GM18502 (cell line): ENCODE measurements around the gene GDPD3.
"Not testable (repeated sequence)": the region's sequence is repeated elsewhere in the genome, so short reads cannot be mapped to it uniquely, and the experiment has no call there.

Source experiments
- ATAC-seq: cut with Tn5 transposase; IDR thresholded peaks from one replicate; pipeline ENCODE4 v1.9.1; 2021; ENCODE audit warnings: mild to moderate bottlenecking; ENCODE audit not compliant: unreplicated experiment, poor library complexity

Gene GDPD3

DNA sequence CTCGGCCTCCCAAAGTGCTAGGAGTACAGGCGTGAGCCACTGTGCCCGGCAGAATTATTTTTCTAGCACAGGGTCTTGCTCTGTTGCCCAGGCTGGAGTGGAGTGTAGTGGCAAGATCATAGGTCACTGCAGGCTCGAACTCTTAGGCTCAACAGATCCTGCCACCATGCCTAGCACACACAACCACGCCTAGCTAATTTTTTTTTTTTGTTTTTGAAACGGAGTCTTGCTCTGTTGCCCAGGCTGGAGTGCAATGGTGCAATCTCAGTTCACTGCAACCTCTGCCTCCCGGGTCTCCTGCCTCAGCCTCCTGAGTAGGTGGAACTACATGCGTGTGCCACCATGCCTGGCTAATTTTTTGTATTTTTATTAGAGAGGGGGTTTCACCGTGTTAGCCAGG is 12.4 kb upstream of the GDPD3 start:
- ATAC-seq: not testable (repeated sequence)

DNA sequence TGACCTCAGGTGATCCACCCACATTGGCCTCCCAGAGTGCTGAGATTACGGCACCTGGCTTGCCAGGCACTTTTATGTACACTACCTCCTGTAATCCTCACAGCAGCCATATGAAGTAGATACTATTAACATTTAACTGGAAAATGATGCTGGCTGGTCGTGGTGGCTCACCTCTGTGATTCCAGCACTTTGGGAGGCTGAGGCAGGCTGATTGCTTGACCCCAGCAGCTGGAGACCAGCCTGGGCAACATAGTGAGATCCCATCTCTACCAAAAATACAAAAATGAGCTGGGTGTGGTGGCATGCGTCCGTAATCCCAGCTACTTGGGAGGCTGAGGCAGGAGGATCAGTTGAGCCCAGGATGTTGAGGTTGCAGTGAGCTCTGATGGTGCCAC is 11.6 kb upstream of the GDPD3 start:
- no peak for ATAC-seq

DNA sequence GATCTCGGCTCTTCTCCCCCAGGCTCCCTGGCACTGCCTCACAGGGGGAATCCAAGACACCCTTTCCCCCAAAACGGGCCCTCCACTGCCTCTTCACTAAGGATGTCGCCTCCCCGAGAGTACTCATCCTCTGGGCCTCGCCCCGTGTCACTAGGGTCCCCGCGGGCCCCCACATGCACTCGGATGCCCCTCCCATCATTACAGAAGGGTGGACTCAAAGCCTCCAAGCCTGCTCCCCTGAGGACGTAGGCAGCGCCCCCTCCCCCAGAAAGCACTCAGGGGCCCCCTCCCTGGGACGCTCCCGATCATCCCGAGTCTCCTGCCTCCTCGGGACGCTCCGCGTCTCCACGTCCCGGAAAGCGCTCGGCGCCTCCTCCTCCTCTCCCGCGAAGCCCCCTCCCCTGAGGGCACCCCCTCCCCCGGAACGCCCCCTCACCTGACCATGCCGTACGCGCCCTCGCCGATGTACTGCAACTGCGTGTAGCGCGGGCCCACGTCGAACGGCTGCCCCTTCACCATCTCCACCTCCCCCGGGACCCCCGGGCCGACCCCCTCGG is 9.3 kb upstream of the GDPD3 start:
- ATAC-seq: peak; percentile 17

DNA sequence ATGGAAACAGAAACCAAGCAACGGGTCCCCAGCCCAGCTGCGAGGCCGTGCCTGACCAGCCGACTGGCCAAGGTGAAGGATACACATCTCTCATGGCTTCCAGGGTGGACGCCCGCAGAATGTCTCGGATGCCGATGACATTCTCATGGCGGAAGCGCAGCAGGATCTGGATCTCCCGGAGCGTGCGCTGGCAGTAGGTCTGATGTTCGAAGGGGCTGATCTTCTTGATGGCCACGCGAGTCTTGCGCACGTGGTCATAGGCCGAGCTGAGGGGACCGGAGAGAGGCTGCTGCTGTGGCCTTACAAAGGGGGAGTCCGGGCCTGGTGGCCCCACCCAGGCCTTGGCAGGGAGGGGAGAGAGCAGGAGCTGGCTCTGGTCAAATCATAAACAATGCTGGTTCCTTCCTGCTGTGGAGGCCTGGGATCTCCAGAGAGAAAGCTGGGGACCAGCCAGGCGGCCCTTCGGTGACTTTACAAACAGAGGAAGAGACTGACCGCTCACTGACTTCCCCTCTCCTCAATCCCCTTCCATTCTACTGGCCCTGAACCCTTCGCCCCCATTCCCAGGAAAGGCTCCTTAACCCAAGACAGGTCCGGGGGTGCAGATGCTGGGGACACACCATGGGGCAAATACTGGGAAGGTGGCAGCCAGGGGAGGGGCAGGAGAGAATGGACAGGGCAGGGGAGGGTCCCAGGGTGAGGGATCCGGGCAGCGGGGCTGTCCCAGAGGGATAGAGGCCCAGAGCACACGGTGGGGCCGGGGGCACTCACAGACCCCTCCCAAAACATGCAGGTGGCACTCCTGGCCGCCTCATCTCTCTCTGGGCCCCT is 8.6 kb upstream of the GDPD3 start:
- no peak for ATAC-seq

DNA sequence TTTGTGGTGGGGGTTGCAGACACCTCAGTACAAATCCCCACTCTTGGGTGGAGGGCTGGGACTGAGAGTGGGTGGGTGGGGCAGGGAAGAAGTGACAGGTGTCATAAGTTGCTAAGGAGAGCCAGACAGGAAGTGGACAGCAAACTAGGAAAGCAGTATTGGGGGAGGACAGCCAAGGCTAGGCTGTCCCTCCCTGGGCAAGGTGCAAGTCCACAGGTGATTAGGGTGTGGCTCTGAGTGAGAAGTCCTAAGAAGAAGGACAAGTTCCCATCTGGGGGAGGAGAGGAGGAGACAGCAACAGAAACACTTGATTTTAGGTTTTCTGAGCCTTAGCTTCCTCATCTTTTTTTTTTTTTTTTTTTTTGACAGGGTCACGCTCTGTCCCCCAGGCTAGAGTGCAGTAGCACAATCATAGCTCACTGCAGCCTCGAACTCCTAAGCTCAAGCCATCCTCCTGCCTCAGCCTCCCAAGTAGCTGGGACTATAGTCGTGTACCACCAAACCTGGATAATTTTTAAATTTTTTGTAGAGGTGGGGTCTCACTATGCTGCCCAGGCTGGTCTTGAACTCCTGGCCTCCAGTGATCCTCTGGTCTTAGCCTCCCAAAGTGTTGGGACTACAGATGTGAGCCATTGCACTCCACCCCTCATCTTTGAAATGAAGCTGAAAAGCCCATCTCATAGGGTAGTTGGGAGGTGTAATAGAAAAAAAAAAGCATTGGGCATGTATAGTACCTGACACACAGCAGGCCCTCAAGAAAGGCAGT is 7.2 kb upstream of the GDPD3 start:
- no peak for ATAC-seq

DNA sequence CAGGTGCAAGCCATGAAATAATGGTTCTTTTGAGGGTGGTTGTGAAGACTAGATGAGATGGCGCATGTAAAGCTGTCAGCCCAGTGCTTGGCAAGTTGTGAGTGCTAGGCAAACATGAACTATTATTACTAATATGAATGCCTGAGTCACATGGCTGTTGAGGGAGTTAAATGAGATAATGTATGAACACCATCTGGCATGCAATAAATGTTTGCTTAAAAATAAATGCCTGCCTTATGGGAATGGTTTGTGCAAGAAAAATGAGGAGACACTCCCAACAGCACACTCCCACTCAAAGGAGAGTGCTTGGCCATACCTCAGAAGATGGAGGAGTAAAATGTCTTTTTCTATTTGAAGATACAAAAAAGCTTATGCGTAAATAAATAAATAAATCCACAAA is 6.1 kb upstream of the GDPD3 start:
- no peak for ATAC-seq

DNA sequence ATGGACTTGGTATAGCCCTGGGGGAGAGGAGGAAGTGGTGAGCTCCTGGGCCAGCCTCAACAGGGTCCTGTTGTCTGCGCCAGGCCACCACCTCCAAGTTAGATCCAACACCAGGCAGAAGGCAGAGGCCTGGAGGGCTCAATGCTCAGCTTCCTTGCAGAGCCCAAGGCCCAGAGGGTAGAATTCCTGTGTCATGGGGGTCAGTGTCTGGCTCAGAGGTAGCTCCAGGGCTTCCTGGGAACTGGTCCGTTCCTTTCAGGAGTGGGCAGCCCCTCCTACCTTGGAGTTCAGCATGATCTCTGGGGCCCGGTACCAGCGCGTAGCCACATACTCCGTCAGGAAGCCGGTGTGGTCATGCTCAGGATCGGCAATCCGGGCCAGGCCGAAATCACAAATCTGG is 4.4 kb upstream of the GDPD3 start:
- no peak for ATAC-seq

DNA sequence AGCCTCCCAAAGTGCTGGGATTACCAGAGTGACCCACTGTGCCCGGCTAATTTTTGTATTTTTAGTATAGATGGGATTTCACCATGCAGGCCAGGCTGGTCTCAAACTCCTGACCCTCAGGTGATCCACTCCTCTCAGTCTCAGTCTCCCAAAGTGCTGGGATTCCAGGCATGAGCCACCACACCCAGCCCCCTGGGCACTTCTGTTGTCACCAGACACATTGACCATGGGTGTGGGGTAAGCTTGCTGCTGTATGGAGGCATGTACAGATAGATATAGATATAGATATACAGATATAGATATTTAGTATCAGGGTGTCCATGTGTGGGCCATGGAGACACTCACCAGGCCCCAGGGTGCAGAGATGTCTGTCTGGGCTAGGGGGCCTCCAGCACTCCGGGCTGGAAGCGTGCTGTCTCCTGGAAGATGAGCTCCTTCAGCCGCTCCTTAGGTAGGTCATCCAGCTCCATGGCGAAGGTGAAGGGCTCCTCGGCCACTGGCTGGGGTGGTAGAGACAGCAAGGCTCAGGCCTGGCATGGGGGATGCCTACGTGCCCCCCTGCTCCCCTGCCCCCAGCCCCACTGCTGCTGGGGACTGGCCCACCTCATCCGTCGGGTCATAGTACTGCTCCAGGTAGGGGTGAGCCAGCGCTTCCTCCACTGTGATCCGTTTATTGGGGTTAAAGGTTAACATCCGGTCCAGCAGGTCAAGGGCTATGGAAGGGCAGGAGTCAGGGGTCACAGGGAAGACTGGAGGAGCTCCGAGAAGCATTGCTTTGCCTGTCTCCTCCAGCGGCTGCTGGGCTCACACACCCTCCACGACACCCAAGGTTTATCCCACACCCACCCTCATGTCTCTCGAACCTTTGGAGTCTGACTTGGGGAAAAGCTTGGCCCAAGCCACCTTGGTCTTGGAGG is 3.2 kb upstream of the GDPD3 start:
- ATAC-seq: no peak

DNA sequence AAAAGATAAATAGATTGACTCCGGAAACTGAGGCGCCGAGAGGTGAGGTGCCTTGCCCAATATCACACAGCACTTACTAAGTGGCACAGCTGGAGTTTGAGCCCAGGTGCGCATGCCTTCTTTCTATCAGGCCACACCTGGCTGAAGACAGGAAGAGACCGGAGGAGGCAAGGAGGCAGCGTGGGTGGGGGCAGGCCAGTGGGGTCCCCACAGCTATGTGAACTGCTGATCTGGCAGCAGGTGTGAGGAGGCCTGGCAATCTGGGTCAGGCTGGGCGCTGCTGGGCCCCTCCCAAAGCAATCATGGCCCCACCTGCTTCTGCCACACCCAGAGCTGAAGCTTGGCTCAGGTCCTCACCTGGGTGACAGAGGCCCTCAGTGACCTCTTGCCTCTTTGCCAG is 1.9 kb upstream of the GDPD3 start:
- ATAC-seq: no peak

DNA sequence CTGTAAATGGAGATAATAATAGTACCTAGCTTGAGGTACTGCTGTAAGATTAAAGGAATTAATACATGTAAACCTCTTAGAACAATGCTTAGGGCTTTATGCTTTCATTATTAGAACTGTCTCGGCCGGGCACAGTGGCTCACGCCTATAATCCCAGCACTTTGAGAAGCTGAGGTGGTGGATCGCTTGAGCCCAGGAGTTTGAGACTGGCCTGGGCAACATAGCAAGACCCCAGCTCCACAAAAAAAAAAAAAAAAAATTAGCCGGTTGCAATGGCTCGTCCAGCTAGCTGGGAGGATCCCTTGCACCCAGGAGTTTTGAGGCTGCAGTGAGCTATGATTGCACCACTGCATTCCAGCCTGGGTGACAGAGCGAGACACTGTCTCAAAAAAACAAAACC is 1.5 kb upstream of the GDPD3 start:
- ATAC-seq: not testable (repeated sequence)

DNA sequence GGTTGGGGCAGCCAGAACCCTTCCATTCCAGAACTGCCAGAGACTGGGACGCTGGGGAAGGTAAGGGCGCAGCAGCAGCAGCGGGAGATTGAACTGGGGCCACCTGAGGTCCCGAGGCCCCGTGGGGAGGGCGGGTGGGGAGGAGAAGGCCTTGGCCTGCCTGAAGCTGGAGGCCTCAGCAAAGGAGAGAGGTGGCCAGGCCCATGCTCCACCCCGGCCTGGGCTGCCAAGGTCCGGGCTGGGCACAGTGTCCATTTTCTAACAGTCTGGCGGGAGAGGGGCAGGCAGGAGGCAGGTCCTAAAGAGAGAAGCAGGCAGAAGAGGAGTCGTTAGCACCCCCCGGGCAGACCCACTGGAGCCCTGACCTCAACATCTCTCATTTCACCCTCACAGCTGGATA is 1.1 kb upstream of the GDPD3 start:
- ATAC-seq: no peak

DNA sequence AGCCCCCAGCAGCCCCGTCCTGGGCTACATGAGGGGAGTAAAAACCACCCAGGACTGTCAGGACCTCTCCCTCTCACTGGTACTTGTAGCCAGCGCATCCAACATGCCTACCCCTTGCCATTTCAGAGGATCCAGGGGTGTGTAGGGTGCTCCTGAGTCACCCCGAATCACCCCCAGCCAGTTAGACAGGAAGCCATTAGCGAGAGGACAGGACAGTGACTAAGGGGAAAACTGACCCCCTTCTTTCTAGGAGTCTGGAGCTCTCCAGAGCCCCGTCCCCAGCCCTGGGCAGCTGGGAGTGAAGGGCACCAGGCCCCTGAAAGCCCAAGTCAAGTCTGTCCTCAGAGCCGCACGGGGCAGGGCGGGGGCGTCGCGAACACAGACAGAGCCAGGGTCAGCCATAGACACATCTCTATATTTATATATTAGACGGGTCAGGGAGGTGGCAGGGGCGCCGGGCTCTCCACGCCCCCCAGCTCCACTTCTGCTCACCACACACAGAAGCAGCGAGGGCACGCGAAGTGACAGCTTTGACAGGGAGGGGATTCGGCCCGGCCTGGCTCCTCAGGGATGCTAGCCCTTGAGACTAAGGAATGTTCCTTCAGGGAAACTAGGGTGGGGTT is 485 bp upstream of the GDPD3 start:
- ATAC-seq: no peak

DNA sequence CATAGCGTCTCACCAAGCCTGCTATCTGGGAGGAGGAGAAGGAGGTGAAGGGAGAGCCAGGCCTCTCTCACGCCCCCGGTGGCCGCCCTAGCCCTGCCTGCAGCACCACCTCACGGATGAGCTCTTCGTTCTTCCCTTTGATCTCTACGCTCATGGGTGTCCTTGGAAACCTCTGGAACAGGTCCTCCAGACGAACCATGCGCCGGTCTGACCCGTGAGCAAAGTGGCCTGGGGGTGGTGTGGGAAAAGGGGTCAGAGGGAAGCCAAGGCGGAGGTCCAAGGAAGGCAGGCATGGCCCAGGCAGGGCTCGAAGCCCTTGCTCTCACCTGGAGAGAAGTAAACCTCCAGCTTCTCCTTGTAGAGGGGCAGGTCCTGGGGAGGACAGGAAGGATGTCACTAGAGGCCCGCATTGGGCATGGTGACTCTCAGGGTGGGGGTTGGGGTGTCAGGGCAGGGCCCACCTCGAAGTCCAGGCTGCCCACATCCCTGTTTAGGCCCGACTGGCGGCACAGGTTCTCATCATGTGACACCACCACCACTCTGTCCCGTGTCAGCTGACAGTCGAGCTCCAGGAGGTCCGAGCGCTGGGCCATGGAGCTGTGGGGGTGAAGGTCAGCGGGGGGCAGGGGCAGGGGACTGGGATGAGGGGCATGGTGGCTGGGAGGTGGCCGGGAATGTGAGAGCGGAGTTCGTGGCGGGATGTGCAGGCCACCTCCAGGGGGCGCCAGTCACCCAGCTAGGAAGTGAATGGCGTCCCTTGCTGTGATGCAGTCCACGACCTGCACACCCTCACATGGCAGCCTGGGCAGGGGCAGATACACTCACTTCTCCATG is 923 bp downstream of the GDPD3 start:
- ATAC-seq: no peak

DNA sequence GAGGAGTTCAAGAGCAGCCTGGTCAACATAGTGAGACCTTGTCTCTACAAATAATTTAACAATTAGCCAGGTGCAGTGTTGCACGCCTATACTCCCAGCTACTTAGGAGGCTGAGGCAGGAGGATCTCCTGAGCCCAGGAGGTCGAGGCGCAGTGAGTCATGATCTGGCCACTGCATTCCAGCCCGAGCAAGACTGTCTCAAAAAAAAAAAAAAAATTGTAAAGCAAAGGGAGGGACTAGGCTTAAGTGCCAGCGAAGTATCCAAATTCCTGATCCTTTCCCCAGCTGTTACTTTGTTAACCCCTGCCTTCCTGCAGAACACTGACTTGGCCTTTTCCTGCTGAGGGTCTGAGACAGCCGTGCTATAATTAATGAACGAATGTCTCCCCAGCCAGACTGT is 2.7 kb downstream of the GDPD3 start:
- ATAC-seq: no peak

DNA sequence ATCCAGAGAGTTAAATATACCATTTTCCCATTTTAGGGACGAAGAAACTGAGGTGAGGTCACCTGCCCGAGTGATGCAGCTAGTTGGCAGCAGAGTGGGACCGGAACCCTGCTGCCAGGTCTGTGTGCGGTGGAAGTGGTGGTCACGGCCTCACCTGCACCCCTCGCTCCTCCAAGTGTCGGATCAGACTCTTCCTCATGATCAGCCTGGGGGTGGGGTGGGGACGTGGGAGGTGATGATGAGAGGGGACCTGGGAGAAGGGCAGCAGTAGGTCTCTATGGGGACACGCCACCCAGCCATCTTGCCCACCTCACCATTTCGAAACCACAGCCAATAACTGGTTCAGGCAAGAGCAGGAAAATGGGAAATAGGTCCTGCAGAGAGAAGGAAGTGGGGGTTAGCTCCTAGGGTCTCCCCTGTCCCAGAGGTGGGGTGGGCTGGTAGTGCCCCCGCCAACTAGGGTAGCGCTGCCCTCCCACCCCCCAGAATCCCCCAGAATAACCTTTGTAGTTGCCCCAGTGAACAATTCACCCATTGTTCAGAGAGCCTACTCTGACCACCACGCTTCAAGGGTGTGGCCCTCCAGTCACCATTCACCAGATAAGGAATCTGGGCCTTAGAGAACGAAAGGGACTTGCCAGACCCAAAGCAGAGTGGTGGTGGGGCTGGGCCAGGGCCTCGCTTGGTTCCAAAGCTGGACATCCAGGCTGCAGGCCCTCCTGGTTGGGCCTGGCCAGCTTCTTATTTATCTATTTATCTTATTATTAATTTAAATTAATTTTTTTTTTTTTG is 5.1 kb downstream of the GDPD3 start:
- no peak for ATAC-seq

DNA sequence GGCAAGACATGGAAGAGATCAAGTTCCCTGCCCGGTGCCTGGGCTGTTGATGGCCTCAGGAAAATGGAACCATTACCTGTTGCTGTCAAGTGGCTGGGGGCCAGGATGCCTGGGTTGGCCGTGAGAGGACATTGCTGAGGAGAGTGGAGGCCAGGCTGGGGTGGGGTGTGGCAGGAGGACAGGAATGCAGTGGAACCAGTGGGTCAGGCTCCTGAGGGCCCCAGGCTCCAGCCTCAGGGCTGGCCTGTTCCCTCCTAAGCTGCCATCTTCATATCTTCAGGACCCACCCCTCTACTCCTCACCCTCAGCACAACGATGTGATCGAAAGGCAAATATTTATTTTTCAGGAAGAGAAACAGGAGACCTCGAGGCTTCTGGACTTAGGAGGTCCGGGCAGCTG is 8.8 kb downstream of the GDPD3 start:
- no peak for ATAC-seq

DNA sequence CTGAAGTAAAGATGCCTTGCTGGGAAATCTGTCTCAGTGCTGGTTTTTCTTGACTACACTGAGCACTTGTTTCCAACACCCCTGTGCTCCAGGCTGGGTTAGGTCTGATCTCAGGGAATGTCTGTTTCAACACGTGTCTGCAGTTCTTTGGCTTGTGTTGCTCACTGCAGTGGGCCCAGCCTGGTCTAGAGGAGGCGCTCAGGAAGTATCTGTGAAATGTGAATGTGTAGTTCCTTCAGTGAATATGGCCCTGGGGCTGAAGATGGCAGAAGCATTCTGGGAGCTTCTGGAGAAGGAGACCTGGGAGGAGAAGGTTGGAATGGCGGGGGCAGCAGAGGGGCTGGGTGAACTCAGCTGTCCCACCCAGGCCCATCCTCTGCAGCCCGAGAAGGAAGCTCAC is 9.2 kb downstream of the GDPD3 start:
- ATAC-seq: no peak

DNA sequence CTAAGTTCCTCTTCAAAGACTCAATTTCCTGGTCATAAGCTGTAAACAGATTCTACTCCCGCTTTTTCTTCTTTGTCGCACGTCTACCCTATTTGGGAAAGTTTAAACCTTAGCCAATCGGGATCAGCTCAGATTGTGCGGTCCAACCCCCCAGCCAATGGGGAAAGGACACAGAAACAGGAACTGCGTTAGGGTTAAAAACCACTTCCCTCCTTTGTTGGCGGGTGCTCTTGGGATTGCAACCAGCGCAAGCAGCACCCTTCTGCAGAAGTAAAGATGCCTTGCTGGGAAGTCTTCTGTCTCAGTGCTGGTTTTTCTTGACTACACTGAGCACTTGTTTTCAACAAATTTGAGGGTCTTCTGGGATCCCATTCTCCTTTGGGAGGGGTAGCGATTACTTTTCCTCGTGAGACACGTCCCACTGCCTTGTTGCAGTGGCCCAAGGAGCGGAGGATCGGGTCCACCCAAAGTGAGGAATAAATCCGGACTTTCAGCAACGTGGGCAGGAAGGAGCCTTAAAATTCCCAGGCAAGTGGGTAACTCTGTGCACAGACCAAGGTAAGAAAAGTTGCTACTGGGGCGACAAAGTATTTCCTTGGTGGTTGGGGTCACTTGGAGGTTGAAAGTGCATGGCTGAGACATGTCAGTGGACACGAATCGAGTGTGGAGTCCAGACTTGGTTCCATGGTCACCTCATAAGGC is 16.3 kb downstream of the GDPD3 start:
- ATAC-seq: no peak
